Urinary bladder (tissue), 4 donors: ENCODE measurements around the gene PLPPR3. TPM values are rescaled to one million over a fixed set of nuclear protein-coding genes. Genes with fewer than 3 reads are reported as not detected.
"Not testable (repeated sequence)": the region's sequence is repeated elsewhere in the genome, so short reads cannot be mapped to it uniquely, and the experiment has no call there.

Experiments
- DNase-seq: peaks from one replicate; pipeline ENCODE4 v3.0.0-alpha.2; 2015; ENCODE audit errors: extremely low spot score
- H3K27ac ChIP-seq: one replicate; pipeline ENCODE4 v1.5.1; 2013; ENCODE audit warnings: low read depth, mild to moderate bottlenecking, moderate library complexity
- H3K36me3 ChIP-seq: one replicate; pipeline ENCODE4 v1.6.1; 2013; ENCODE audit warnings: mild to moderate bottlenecking, moderate library complexity; ENCODE audit not compliant: insufficient read depth
- H3K4me1 ChIP-seq: one replicate; pipeline ENCODE4 v1.6.1; 2013; ENCODE audit warnings: mild to moderate bottlenecking, moderate library complexity; ENCODE audit not compliant: insufficient read depth
- H3K4me3 ChIP-seq: one replicate; pipeline ENCODE4 v1.5.1; 2013; ENCODE audit warnings: low read depth, low read length
- WGBS: extraction: QIAGEN DNeasy Blood & Tissue Kit; methylation state at CpG from one replicate; pipeline ENCODE4 v1.1.7; 2013; 5-methylcytosine and 5-hydroxymethylcytosine counted together
- polyA plus RNA-seq: library from polyadenylated mRNA; stranded (reverse); fragments of 200-250 nt; gene quantifications from one replicate; pipeline ENCODE4 v1.2.3, GENCODE V29; 2013
- total RNA-seq: library from RNA; depleted of rRNA; stranded (reverse); fragments of >200 nt; gene quantifications from one replicate; pipeline ENCODE4 v1.2.3, GENCODE V29; 2014
- donor health status: healthy with polysubstance abuse.
- donor health status: healthy.

The PLPPR3 gene
- total and polyA plus RNA-seq, 2 donors = 0.03 to 2.1 TPM

- Histone ChIP-seq H3K36me3 (no peaks in the 10 kb centered on the region), H3K4me3 (peak overlapping the region; percentile 43), H3K4me1 (peaks cover 1% of the 10 kb centered on the region), H3K27ac (no peak overlapping the region)
- 62% methylated on average over 35 of the region's 35 CpGs for WGBS
- DNase-seq = no peak
These were observed 39.5 kb upstream of the PLPPR3 start for GRCh38 chr19:861141-861755.

- no peak for DNase-seq
- H3K27ac ChIP-seq = peak within 1 kb of the TSS; percentile 93
- no peaks in the 10 kb centered on the region for H3K36me3 ChIP-seq
- WGBS = 32% methylated on average over 24 of the region's 24 CpGs
- H3K4me3 ChIP-seq = peak within 1 kb of the TSS; percentile 43
- peaks cover 1% of the 10 kb centered on the region for H3K4me1 ChIP-seq
These were observed 37.4 kb upstream of the PLPPR3 start, which contains the start of gene CFD for GRCh38 chr19:858868-859843. Gene CFD, plus strand, starts transcription at chr19:859664. Its CDS starts 26 bp downstream, at chr19:859690.

- Histone ChIP-seq H3K27ac (no peak overlapping the region), H3K4me1 (peaks cover 1% of the 10 kb centered on the region), H3K4me3 (no peak overlapping the region), H3K36me3 (no peaks in the 10 kb centered on the region)
- DNase-seq = no peak
- WGBS = 83% methylated on average over 9 of the region's 9 CpGs
These were observed 36.5 kb upstream of the PLPPR3 start for GRCh38 chr19:858284-858683.

- no peak for DNase-seq
- H3K4me3 ChIP-seq = no peak overlapping the region
These were observed 33.9 kb upstream of the PLPPR3 start for GRCh38 chr19:855566-856120.

GRCh38 chr19:855142-855541, 33.4 kb upstream of the PLPPR3 start:
- Histone ChIP-seq H3K4me1 (peaks cover 3% of the 10 kb centered on the region), H3K27ac (no peak overlapping the region), H3K36me3 (no peaks in the 10 kb centered on the region), H3K4me3 (no peak overlapping the region)
- 90% methylated on average over 12 of the region's 12 CpGs for WGBS
- DNase-seq = no peak

More at GRCh38 chr19:855566-856120, 33.9 kb upstream of the PLPPR3 start:
- H3K4me1 ChIP-seq = peaks cover 4% of the 10 kb centered on the region
- H3K36me3 ChIP-seq = no peaks in the 10 kb centered on the region
- H3K27ac ChIP-seq = no peak overlapping the region
- WGBS = 79% methylated on average over 40 of the region's 40 CpGs

- WGBS = 79% methylated on average over 6 of the region's 6 CpGs
- peaks cover 3% of the 10 kb centered on the region for H3K4me1 ChIP-seq
- no peak for DNase-seq
These were observed 32.8 kb upstream of the PLPPR3 start for GRCh38 chr19:854549-854948.

GRCh38 chr19:853614-854220, 32.0 kb upstream of the PLPPR3 start:
- 80% methylated on average over 13 of the region's 17 CpGs for WGBS
- not testable (repeated sequence) for H3K27ac ChIP-seq, H3K36me3 ChIP-seq, H3K4me3 ChIP-seq, DNase-seq, H3K4me1 ChIP-seq

More at GRCh38 chr19:854549-854948, 32.8 kb upstream of the PLPPR3 start:
- Histone ChIP-seq H3K36me3 (no peaks in the 10 kb centered on the region), H3K4me3 (no peak overlapping the region), H3K27ac (no peak overlapping the region)

- H3K36me3 ChIP-seq = no peaks in the 10 kb centered on the region
- no peak overlapping the region for H3K27ac ChIP-seq
- DNase-seq = no peak
- no peak overlapping the region for H3K4me3 ChIP-seq
- peaks cover 3% of the 10 kb centered on the region for H3K4me1 ChIP-seq
- WGBS = 25% methylated on average over 67 of the region's 67 CpGs
These were observed 31.3 kb upstream of the PLPPR3 start for GRCh38 chr19:853014-853585.

- Histone ChIP-seq H3K4me1 (peaks cover 3% of the 10 kb centered on the region), H3K27ac (peak within 1 kb of the TSS; percentile 83), H3K4me3 (no peak within 1 kb of the TSS), H3K36me3 (no peaks in the 10 kb centered on the region)
- WGBS = 71% methylated on average over 55 of the region's 55 CpGs
- no peak for DNase-seq
These were observed 30.6 kb upstream of the PLPPR3 start, which contains the start of gene ELANE for GRCh38 chr19:852136-853013. Gene ELANE, plus strand, starts transcription at chr19:852303. Its CDS starts 26 bp downstream, at chr19:852329.

GRCh38 chr19:850979-851335, 29.2 kb upstream of the PLPPR3 start:
- Histone ChIP-seq H3K36me3 (no peaks in the 10 kb centered on the region), H3K4me1 (peaks cover 3% of the 10 kb centered on the region), H3K4me3 (no peak overlapping the region), H3K27ac (peak overlapping the region; percentile 83)
- 35% methylated on average over 13 of the region's 13 CpGs for WGBS
- no peak for DNase-seq

- Histone ChIP-seq H3K27ac (peak overlapping the region; percentile 83), H3K36me3 (no peaks in the 10 kb centered on the region), H3K4me1 (peaks cover 3% of the 10 kb centered on the region), H3K4me3 (no peak overlapping the region)
- 16% methylated on average over 28 of the region's 28 CpGs for WGBS
- peak; percentile 52 for DNase-seq
These were observed 28.6 kb upstream of the PLPPR3 start for GRCh38 chr19:850221-850978.

- not testable (repeated sequence) for DNase-seq, H3K36me3 ChIP-seq, H3K4me1 ChIP-seq, H3K4me3 ChIP-seq, H3K27ac ChIP-seq
- 85% methylated on average over 8 of the region's 8 CpGs for WGBS
These were observed 27.4 kb upstream of the PLPPR3 start for GRCh38 chr19:849195-849594.
